GM19193 (cell line): Measurements from ENCODE around the gene PAQR4.

Experiments used
- POLR2A ChIP-seq: IDR thresholded peaks from 4 replicates; pipeline ENCODE4 v1.6.1; 2011; ENCODE audit not compliant: insufficient read depth, insufficient read length; ENCODE audit errors: extremely low read depth

Gene PAQR4

DNA sequence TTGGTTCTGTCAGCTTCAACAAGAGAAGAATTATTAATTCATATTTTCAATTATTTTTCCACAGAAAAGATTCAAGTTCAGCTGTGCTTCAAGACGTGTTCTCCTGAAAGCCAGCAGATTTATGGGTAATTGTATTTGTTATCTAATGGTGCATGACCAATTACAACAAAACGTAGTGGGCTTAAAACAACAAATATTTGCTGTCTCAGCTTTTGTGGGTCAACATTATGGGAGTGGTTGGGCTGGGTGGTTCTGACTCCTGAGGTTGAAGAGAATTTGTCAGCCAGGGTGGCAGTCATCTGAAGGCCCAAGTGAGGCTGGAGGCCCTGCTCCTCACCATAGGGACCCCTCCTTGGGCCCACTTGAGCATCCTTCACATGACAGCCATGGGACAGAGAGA, 29.2 kb upstream of the PAQR4 start:
- TF ChIP-seq POLR2A: no peak

DNA sequence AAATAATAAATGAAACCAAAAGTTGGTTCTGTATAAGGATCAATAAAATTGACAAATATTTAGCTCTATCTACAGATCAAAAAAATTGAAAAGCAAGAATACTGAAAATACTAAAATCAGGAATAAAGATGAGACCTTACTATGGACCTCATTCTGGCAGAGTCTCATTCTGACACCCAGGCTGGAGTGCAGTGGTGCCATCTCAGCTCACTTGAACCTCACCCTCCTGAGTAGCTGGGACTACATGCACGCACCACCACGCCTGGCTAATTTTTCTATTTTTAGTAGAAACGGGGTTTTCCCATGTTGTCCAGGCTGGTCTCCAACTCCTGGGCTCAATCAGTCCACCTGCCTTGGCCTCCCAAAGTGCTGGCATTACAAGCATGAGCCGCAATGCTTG, 27.1 kb upstream of the PAQR4 start:
- no peak for TF ChIP-seq POLR2A

DNA sequence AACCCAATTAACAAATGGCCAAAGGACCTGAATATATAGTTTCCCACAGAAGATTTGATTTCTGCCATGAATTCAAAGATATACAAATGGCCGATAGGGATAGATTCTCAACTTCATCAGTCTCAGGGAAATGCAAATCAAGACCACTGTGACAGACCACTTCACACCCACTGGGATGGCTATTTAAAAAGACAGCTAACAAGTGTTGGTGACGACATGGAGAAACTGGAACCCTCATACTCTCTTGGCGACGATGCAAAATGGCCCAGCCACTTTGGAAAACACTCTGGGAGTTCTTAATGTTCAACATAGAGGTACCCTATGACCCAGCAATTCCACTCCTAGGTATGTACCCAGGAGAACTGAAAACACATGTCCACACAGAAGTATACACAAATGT, 22.5 kb upstream of the PAQR4 start:
- no peak for TF ChIP-seq POLR2A

DNA sequence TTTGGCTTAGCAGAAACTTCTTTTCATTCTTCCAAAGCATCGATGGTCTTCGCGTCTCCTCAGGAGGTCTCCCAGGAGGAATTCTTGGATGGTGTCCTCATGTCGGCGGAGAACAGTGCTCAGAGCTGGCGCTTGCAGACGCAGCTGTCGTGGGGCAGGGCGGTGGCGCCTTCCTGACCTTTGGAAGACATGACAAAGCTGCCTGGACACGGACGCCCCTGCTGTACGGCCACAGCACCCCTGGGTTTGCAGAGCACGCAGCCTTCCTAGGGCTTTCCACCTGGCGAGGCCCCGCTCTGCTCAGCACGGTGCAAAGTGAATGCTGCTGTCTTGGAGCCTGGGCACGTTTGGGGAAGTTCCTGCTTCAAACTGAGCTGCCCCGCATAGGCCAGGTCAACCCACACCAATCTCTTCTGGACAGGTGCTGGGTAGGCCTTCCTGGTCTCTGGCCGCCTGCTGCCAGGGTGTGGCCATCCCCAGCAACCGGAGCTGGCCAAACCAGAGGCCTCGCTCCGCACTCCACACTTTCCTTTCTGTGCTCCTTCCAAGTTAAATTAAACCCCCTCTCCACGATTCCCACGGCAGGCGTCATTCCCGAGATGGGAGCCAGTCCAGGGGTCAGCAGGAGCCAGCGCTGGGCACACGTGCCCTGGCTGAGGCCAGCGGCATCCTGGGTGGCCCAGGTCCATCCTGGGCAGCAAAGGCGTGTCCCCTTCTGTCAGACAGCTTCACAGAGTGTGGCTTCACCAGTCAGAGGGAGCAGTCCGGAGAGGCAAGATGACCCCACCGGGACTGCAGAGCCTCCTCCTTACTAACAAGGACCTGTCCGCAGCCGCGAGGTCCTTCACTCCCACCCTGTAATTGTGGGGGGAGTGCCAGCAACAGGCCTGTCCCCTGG, 20.1 kb upstream of the PAQR4 start:
- TF ChIP-seq POLR2A: no peak

DNA sequence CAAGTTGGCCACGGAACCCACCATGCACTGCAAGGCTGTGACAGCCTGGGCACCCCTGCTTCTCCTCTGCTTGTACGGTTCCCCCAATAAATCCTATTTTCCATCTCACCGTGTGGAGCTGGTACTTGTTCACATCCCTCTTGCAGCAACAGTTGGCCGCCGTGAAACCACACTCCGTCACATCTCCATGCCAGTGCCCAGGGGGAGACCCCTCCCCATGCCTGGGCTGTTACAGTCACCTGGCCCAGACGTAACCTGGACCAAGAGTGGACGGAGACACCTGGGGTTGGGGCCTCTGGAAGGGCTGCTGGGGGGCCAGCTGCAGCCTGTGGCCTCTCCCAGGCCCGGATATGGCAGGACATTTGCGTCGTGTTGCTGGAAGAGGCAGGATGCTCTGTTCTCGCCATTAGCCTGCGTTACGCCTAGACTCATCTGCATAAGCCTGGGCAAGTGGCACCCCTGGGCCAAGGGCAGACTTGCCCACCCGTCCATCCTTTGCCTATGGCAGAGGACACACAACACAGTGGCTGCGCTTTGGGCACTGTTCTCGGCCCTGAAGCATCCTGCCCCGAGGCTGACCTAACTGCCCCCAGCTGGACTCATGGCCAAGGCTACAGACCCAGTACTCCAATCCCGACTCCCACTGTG, 19.3 kb upstream of the PAQR4 start:
- TF ChIP-seq POLR2A: no peak

DNA sequence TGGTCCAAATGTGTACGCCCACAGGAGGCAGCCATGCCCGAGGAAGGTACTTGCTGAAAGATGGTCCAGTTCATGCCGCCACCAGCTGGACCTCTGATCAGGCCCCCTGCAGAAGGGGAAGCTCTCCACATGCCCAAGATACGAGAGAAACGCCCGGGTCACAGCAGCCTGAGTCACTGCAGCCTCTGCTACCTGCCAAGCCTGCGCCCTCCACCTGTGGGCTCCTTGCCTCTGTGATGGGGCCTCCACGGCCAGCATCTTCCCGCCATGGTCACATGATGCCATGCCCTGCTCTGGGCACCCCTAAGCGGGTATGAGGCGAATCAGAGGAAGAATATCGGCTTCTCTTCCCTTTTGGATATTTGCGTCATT, 18.8 kb upstream of the PAQR4 start:
- TF ChIP-seq POLR2A: no peak

DNA sequence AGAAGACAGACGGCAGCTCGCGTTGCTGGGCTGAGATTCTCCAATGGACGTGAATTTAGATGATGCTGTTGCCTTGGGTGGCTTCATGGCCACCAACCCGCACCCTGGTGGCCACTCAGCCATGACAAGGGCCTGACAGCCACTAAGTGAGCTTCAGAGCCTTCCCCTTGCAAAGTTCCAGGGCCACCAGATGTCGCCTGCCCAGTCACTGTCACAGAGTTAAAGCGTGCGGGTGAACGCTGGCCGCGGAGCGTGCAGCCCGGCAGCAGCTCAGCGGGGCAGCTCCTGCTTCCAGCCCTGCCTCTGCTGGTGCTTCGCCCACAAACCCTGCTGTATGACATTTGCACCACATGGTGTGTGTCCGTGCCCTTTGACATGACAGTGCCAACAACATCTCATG, 18.4 kb upstream of the PAQR4 start:
- TF ChIP-seq POLR2A: no peak

DNA sequence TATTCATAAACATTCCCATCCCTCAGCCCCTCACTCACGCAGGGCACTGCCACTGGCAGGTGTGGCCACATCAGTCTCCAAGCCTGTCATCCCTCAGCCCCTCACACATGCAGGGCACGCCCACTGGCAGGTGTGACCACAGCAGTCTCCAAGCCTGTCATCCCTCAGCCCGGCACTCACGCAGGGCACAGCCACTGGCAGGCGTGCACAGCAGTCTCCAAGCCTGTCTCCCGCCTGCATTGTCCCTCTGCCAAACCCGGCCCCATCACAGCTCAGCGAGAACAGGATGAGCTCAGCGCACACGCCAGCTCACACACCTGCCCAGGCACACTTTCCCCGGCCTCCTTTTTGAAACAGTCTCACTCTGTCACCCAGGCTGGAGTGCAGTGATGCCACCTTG, 16.5 kb upstream of the PAQR4 start:
- TF ChIP-seq POLR2A: no peak

DNA sequence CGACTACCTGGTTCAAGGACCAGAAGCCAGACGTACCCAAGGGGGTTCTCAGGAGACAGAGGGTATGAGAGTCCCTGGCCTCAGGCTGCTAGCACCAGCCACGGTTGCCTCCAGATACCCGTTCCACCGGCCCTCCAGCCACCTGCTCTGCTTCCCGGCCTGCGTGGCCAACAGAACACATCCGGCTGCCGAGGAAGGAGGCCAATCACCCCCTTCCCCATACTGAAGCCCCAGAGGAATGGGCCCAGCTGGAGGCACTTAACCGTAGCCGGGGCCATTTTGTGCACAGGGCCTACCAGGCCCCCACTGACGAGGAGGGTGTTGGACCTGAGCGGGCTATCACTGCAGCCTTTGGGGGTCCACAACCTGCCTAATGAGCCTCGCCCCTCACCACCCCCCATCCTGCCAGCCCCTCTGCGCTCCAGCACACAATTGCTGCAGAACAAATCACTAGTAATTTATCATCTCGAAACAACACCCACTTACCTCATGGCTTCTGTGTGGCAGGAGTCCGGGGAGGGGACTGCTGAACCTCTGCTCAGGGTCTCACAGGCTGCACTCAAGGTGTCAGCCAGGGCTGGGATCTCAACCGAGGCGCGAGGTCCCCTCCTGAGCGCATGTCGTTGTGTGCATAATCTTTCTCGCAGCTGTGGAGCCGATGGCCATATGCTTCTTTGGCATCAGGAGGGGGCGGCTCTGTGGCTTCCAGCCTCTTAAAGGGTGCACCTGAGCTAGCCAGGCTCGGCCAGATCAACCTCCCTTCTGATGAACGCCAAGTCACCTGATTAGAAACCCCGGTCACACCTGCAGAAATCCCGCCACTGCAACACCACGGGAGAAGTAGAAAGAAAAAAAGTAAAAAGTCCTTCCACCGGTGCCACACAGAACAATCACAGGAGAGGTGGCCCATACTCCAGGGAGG, 15.2 kb upstream of the PAQR4 start:
- TF ChIP-seq POLR2A: no peak

DNA sequence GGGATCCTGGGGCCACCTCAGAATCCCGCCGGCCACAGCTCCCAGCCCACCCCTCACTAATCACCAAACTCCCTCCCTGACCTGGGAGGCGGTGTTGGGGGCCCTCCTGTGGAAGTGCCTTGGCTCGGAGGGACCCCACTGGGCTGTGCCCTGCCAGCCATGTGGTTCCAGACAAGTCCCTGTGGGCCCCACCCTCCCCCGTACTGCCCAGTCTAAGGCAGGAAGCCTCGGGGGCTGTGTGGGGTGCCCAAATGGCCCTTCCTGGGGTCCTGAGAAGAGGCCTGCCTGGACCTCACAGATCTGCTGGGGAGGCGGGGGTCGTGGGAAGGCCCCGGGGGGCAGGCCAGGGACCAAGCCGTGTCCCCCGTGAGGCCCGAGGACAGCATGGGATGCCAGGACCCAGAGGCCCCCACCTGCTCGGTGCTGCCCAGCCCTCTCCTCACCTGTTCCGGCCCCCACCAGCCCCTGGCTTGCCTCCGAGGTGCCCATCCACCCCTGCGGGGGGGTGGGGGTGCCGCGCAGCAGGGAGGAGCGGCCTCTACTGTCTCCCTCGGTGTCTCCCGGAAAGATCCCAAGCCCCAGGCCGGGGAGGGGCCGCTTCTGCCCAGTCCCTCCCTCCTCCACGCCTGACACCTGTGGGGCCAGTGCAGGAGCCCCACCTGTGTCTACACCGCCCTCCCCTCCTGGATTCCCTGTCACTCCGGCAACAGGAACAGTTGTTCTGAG, 14.3 kb upstream of the PAQR4 start:
- TF ChIP-seq POLR2A: no peak

DNA sequence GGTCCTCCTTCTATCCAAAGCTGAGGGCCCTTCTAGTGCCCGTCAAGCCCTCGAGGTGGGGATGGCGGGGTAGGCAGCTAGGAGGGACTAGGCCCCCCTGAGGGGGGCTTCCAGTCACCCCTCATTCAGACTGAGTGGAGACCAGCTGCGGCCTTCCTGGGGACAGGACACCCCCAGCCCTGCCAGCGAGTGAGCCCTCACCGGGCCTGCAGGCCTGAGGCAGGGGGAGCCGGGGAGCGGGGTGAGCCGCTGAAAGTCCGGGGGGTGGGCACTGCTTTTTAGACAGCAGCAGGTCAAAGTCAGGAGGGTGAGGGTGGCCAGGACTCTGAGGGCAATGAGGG, 13.7 kb upstream of the PAQR4 start:
- TF ChIP-seq POLR2A: no peak

DNA sequence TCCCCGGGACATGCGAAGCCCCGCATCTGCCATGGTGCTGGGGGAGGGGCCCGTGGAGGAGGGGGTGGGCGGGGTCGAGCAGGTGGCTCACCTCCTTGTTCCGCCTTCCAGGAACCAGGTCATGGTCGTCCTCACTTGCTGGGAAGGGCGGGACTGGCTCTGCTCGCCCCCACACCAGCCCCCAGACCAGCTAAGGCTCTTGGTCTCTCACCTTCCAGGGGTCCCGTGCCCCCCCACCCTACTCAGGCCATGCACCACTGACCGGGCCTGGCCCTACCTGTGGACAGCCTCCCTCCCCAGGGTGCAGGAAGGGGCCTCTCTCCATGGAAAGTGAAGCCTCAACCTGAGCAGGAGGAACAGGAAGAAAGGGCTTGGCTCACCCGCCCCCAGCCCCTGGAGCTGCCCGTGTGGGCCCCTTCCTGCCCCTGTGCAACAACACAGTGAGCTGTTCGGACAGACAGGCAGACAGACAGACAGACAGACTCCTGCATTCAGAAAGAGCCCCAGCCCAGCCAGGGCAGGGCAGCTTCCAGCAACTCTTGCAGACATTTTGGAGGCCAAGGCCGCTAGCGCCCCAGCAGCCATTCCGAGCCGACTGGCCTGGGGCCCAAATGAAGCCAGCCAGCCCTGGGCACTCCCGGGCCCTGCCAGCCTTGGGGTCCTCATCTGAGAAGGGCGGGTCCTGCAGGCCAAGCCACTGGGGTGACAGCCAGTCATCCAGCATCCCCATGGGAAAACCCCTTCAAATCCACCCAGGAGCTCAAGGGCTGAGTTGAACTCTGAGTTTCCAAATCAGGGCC, 13.2 kb upstream of the PAQR4 start:
- TF ChIP-seq POLR2A: no peak

DNA sequence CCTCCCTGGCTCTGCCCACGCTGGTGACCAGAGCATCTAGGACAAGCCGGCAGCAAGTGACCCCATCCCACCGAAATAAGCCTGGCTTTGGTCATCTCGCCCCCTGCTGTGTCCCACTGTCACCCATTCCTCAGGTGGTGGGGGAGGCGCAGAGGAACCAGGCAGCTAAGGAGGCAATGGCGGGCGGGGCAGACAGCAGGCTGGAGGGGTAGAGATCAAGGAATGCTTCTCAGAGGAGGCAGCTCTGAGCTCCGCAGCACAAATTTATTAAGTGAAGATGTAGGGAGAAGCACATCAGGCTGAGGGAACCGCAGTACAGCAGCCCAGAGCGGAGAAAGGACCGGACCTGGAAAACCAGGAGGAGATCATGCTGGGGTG, 12.6 kb upstream of the PAQR4 start:
- no peak for TF ChIP-seq POLR2A

DNA sequence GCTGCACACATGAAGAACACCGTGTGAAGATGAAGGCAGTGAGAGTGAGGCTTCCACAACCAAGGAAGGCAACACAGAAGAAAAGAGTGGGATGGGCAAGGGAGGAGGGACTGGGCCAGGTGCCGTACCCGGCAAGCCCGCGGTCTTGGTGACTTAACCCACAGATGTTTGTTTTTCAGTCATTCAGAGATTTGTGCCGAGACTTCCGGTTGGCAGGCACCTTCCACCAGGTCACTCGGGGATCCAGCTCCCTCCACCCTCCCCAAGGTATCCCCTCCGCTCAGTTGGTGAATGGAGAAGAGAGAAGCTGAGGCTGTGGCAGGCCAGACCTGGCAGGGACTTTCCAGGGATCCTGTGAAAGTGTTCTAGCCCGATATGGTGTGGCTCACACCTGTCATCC, 9.9 kb upstream of the PAQR4 start:
- no peak for TF ChIP-seq POLR2A

DNA sequence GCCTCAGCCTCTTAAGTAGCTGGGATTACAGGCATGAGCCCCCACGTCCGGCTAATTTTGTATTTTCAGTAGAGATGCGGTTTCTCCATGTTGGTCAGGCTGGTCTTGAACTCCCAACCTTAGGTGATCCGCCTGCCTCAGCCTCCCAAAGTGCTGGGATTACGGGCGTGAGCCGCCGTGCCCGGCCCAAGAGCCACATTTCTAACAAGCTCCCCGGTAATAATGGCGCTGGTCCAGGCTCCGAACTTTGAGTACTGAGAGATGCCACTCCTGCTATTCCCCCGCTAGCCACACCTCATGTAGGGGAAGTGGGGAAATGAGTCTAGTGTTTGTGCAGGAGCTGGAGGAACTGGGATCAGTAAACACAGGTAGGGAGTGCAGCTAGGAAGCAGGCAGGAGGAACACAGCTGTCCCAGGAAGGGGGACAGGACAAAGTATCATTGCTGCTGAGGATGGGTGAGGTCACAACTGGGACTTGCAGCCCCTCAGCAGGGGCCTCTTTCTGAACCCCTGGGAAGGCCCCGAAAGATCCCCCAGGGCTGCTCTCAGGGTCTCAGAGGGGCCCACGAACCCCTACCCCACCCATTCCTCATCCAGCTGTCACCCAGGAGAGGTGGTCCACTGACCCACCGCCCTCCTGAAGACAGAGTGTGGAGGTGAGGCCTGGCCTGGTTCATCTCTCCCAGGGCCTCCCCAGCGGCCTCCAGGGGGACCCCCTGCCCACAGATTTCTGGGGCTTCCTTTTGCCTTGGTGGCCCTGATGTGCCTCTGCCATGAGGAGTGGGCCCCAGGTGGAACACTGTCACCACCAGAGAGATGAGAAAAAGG, 8.8 kb upstream of the PAQR4 start:
- no peak for TF ChIP-seq POLR2A
